GM19463 (cell line): ENCODE data around the gene HSFX1.
"Not testable (repeated sequence)": the region's sequence is repeated elsewhere in the genome, so short reads cannot be mapped to it uniquely, and the experiment has no call there.

Experiments
- ATAC-seq: cut with Tn5 transposase; IDR thresholded peaks from one replicate; pipeline ENCODE4 v1.9.1; 2021; ENCODE audit warnings: mild to moderate bottlenecking, moderate library complexity; ENCODE audit not compliant: unreplicated experiment

Gene HSFX1

GRCh38 chrX:149773768-149774167, at the start of gene HSFX1:
HSFX1 (plus strand) TSS chrX:149774068; CDS start chrX:149774682, 614 bp downstream.
- not testable (repeated sequence) for ATAC-seq

DNA sequence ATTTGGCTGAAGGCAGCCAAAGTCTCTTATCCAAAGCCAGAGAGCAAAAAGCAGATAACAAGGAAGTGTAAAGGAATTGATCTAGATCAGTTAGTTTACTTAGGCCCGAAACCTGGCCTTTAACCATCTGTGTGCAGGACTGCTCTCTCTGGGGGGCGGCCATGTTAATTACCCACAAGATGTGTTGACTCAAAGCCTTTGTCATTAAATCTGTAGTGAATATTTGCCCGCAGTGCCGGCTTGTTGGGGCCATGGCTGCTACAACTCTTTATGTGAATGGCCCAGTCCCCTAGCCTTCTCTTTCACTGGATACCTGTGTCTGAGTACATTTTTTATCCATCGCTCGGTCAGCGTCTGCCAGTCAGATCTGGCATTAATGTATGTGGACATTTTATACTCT, 46.6 kb upstream of the HSFX1 start:
- not testable (repeated sequence) for ATAC-seq

DNA sequence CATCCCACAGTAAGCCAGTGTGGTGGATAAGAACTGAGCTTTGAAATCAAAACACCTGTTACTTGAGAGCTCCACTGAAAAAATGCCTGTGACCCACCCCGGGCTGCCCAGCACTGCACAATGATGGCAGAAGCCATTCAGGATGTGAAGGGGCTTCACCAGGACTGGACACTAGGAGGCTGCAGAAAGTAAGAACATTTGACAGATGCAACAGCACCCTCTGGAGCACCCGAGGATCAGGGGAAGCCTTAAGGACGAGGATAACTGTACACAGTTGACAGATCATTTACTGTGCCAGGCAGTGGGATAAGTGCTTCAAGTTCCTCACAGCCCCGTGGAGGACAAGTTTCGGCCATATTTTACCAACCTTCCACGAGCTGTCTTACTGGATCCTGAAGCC, 31.6 kb upstream of the HSFX1 start:
- not testable (repeated sequence) for ATAC-seq

GRCh38 chrX:149746390-149747007, 27.4 kb upstream of the HSFX1 start:
- ATAC-seq, result peak; percentile 69

GRCh38 chrX:149757206-149758067, 16.4 kb upstream of the HSFX1 start:
- no peak for ATAC-seq

DNA sequence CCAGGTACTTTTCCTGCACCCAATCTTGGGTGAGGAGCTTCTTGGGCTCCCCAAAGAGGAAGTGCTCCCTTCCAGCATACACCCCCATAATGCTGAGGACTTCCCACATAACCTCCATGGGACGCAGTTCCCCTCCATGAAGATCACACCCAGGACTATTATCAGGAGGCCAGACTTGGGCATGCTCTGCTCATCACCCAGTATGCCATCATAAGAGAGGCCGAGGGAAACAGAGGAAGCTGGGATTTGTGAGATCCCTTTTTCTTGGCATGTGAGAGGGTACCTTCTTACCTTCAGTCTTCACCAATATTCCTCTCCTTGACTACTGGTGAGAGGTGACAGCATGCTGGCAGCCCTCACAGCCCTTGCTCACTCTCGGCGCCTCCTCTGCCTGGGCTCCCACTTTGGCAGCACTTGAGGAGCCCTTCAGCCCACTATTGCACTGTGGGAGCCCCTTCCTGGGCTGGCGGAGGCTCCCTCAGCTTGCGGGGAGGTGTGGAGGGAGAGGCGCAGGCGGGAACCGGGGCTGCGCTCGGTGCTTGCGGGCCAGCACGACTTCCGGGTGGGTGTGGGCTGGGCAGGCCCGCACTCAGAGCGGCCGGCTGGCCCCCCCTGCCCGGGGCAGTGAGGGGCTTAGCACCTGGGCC, 15.7 kb upstream of the HSFX1 start:
- ATAC-seq, result no peak

- ATAC-seq, result not testable (repeated sequence)
Observed at GRCh38 chrX:149758715-149759078, 15.2 kb upstream of the HSFX1 start.

GRCh38 chrX:149759824-149760223, 14.0 kb upstream of the HSFX1 start:
- no peak for ATAC-seq

DNA sequence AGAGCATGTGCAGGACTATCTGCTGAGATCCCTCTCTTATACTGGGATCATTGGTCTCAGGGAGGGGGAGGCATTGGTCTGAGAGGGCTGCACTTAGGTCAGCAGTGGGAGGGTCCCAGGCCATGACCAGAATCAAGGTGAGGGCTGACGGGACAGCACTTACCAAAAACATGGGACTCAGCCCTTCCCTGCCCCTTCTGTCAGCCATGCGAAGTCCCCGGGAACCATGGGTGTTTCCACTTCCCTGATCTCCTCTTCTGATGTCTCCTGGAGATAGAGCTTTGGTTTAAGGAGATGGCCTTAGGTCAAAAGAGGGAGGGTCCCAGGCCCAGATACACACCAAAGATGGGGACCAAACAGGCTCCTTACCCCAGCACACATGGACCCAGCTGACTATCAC, 12.9 kb upstream of the HSFX1 start:
- no peak for ATAC-seq

DNA sequence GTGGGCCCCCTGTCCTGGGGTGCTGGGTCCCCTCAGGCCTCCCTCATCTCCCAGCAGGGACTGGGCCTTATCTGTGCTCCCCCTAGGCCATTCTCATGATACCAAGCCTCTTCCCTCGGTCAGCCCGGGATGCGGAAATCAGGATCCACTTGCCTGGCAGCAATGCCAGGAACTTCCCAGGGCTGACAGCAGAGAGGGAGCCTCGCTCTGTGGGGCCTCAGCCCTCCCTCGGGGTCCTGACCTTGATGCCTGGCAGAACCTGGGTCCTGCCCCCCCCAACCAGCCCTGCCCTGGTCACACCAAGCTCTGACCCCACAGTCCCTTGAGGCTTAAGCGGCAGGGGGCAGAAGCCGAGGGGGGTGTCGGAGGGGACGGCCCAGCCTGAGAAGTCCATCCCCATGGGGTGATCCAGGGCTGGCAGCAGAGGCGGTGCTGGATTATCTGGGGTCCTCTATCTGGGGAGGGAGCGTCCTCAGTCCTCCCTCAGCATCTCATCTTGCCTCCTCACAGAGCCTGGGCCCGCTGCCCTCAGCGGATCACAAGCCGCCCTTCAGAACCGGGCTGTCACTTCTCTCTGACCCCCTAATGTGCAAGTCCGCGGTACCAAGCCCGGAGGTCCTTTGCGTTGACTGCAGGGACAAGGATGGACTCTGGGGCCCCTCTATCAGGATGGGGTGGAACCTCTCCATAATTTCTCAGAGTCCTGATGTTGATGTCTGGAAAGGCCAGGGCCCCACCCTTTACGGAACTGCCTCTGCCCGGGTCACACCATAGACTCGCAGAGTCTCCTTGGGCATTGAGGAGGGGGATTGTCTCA, 11.8 kb upstream of the HSFX1 start:
- ATAC-seq, result not testable (repeated sequence)

GRCh38 chrX:149762696-149763614, 10.9 kb upstream of the HSFX1 start:
- no peak for ATAC-seq

DNA sequence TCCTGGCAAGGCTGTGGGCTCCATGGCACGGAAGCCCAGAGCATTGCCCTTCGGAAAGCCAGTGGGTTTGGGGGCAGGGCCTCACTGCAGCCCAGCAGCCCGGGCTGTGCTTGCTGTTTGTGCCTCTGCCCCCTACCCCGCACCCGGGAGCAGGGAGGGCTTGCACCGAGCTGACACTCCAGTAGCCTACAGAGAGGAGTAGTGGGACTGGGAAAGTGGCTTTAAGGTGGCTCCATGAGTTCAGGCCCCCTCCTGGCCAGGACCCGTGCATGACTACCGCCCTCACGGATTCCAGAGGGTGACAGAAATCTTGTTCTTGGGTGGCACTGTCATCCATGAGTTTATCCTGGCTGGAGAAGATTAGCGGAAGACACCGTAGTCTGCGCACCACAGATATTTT, 3.5 kb upstream of the HSFX1 start:
- not testable (repeated sequence) for ATAC-seq

DNA sequence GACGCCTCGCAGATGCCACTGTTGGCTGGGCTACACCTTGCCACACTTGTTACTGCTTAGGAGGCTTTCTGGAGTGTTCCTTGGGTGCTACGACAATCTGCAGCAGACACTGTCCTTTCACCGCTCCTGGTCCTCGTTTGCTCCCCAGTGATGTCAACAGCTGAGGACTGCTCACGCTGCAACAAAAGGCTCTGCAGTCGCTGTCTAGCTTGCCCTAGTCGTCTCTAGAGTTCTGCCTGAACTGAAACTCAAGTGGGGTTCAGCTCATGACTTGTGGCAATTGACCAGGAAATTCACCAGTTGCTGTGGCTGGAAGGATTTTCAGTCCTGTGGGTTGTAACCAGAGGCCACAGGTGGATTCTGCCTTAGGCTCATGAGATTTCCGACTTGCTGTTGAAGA, 842 bp upstream of the HSFX1 start:
- ATAC-seq, result not testable (repeated sequence)

- not testable (repeated sequence) for ATAC-seq
Observed at GRCh38 chrX:149777999-149778398, 4.1 kb downstream of the HSFX1 start.

DNA sequence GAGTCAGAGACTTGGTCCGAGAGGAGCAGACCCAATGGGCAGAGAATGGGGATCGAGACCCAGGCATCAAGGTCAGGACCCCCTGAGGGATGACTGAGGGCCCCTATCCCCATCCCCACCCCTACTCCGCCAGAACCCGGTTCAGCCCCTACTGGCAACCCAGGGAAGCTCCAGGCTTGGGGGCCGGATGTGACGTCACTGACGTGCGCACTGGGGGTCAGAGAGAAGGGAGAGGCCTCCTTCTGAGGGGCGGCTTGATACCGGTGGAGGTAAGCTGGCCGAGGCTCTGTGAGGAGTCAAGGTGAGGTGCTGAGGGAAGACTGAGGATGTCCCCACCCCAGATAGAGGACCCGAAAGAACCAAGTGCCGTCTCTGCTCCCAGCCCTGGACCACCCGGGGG, 7.9 kb downstream of the HSFX1 start, which contains the start of gene MAGEA9:
Gene MAGEA9, plus strand, starts transcription at position 204 of the 400 bp plus-strand sequence. CDS start 4,281 bp downstream, outside the sequence.
- ATAC-seq, result not testable (repeated sequence)

- peak; percentile 100 for ATAC-seq
Observed at GRCh38 chrX:149795531-149795930, 21.7 kb downstream of the HSFX1 start.

GRCh38 chrX:149799095-149799714, 25.3 kb downstream of the HSFX1 start:
- ATAC-seq, result no peak

- ATAC-seq, result no peak
Observed at GRCh38 chrX:149799938-149800337, 26.1 kb downstream of the HSFX1 start.

- no peak for ATAC-seq
Observed at GRCh38 chrX:149803458-149804062, 29.7 kb downstream of the HSFX1 start.
